GM12878 (cell line): ENCODE results near the gene POGZ. TPM values are rescaled to one million over a fixed set of nuclear protein-coding genes. Genes with fewer than 3 reads are reported as not detected.

Source experiments
- CHD2 ChIP-seq: IDR thresholded peaks from 2 replicates; pipeline ENCODE4 v1.6.1; 2011; ENCODE audit warnings: low read depth, low read length, improper control_type of control experiment, borderline replicate concordance
- EED ChIP-seq: sonication (generic); IDR thresholded peaks from 2 replicates; pipeline ENCODE4 v1.6.1; 2016; ENCODE audit warnings: antibody characterized with exemption, low read depth
- IKZF1 ChIP-seq: fragments of 450-650 bp; conservative IDR thresholded peaks from 2 replicates; pipeline ENCODE4 v1.6.1; 2017; ENCODE audit warnings: antibody characterized with exemption, mild to moderate bottlenecking
- MAX ChIP-seq: IDR thresholded peaks from 2 replicates; pipeline ENCODE4 v1.6.1; 2012; ENCODE audit warnings: low read depth, low read length, improper control_type of control experiment
- NBN ChIP-seq: fragments of 450-650 bp; IDR thresholded peaks from 2 replicates; pipeline ENCODE4 v1.6.1; 2016
- NFIC ChIP-seq: IDR thresholded peaks from 2 replicates; pipeline ENCODE4 v1.6.1; 2012; ENCODE audit warnings: low read depth, mild to moderate bottlenecking, inconsistent platforms, low read length, moderate library complexity
- NKRF ChIP-seq: fragments of 450-650 bp; conservative IDR thresholded peaks from 2 replicates; pipeline ENCODE4 v1.6.1; 2017; ENCODE audit warnings: mild to moderate bottlenecking, moderate library complexity
- NR2C2 ChIP-seq: IDR thresholded peaks from 2 replicates; pipeline ENCODE4 v1.6.1; 2011; ENCODE audit warnings: borderline replicate concordance, low read depth; ENCODE audit not compliant: control insufficient read depth, insufficient read length
- PBX3 ChIP-seq: IDR thresholded peaks from 2 replicates; pipeline ENCODE4 v1.6.1; 2011; ENCODE audit warnings: mild to moderate bottlenecking, low read depth, low read length, moderate library complexity; ENCODE audit not compliant: insufficient replicate concordance
- POLR2AphosphoS2 ChIP-seq: IDR thresholded peaks from 2 replicates; pipeline ENCODE4 v1.6.1; 2011; ENCODE audit warnings: low read depth, mild to moderate bottlenecking, low read length, improper control_type of control experiment, moderate library complexity
- POLR2AphosphoS5 ChIP-seq: IDR thresholded peaks from 2 replicates; pipeline ENCODE4 v1.6.1; 2011; ENCODE audit warnings: mild to moderate bottlenecking, low read length, inconsistent platforms
- RB1 ChIP-seq: fragments of 450-650 bp; formaldehyde crosslinking; IDR thresholded peaks from 2 replicates; pipeline ENCODE4 v1.6.1; 2017; ENCODE audit warnings: mild to moderate bottlenecking, borderline replicate concordance
- RUNX3 ChIP-seq: IDR thresholded peaks from 2 replicates; pipeline ENCODE4 v1.6.1; 2012; ENCODE audit warnings: low read length, inconsistent platforms
- SIN3A ChIP-seq: IDR thresholded peaks from 2 replicates; pipeline ENCODE4 v1.6.1; 2012; ENCODE audit warnings: low read depth, low read length, improper control_type of control experiment
- SKIL ChIP-seq: fragments of 450-650 bp; IDR thresholded peaks from 2 replicates; pipeline ENCODE4 v1.6.1; 2017; ENCODE audit warnings: mild to moderate bottlenecking, low read depth, inconsistent platforms; ENCODE audit not compliant: poor library complexity, severe bottlenecking
- SUZ12 ChIP-seq: fragments of 200-600 bp; sonication (generic); IDR thresholded peaks from one replicate; pipeline ENCODE4 v1.6.1; 2018; ENCODE audit warnings: antibody characterized with exemption, mild to moderate bottlenecking; ENCODE audit not compliant: unreplicated experiment
- YY1 ChIP-seq: IDR thresholded peaks from 2 replicates; pipeline ENCODE4 v1.6.1; 2011; ENCODE audit warnings: low read depth, mild to moderate bottlenecking, low read length
- ZBTB11 ChIP-seq: fragments of 450-650 bp; formaldehyde crosslinking; IDR thresholded peaks from 2 replicates; pipeline ENCODE4 v1.5.0; 2022; ENCODE audit warnings: mild to moderate bottlenecking, missing genetic modification characterization
- polyA plus RNA-seq, 11 experiments: library from polyadenylated mRNA; depleted of rRNA in 4 of 11; unstranded in 6 of 11; stranded (reverse) in 5 of 11; fragments of >200 nt; fragmentation: Nextera tagmentation in 4 of 11; fragmentation: Illumina TruSeq in 1 of 11; extraction: Ambion mirVana in 4 of 11; extraction: Trizol in 1 of 11; gene quantifications; 1 replicate in 1 of 11; 2 replicates in 10 of 11; pipeline versions ENCODE4 v1.2.1 to v1.2.3, GENCODE V29; 2011 to 2016; ENCODE audit warnings: inconsistent platforms in 2 of 11, missing spikeins in 2 of 11, low read depth in 1 of 11
- total RNA-seq, 4 experiments: library from RNA; depleted of rRNA in 3 of 4; stranded (reverse); fragments of >200 nt in 3 of 4; fragmentation: Illumina TruSeq in 1 of 4; extraction: Trizol in 1 of 4; gene quantifications; 2 replicates each; pipeline versions ENCODE4 v1.2.1 to v1.2.3, GENCODE V29; 2013 to 2021

Gene POGZ
- total and polyA plus RNA-seq, 10 of the 15 experiments (the other 5 are each of a cell fraction or from before 2014, with no cell fraction given): 11.3 to 80.6 (median 35.8) TPM

- TF ChIP-seq SKIL: no peak
- TF ChIP-seq NBN: peak; percentile 48; the same call in 1 of the 2 replicates
- TF ChIP-seq EED: peak; percentile 53; the same call in 1 of the 2 replicates
- peak; percentile 63; the same call in 1 of the 2 replicates for TF ChIP-seq RB1
- no peak for TF ChIP-seq NR2C2
- TF ChIP-seq YY1: peak; percentile 94
- TF ChIP-seq IKZF1: peak; percentile 71
- TF ChIP-seq CHD2: 0 out of 2 replicates have a peak, but pooled peaks have one; percentile 44
- no peak for TF ChIP-seq NFIC
- TF ChIP-seq POLR2AphosphoS2: no peak
- TF ChIP-seq RUNX3: 0 out of 2 replicates have a peak, but pooled peaks have one; percentile 40
- TF ChIP-seq NKRF: no peak; the same call in 1 of the 2 replicates
- TF ChIP-seq ZBTB11 (CRISPR knock-in tag): no peak
- no peak for TF ChIP-seq MAX
- no peak for TF ChIP-seq SUZ12
- TF ChIP-seq SIN3A: no peak
- 0 out of 2 replicates have a peak, but pooled peaks have one; percentile 20 for TF ChIP-seq POLR2AphosphoS5
- TF ChIP-seq PBX3: peak; percentile 27
Observed at GRCh38 chr1:151457911-151458801, 1.1 kb downstream of the POGZ start (continued).
